ENCODE results near the gene MEIS1.

Gene MEIS1

GRCh38 chr2:66443979-66444861, 9.3 kb downstream of the MEIS1 start:
- peak; percentile 68 for DNase-seq (ENCODE audit: low read depth)

DNA sequence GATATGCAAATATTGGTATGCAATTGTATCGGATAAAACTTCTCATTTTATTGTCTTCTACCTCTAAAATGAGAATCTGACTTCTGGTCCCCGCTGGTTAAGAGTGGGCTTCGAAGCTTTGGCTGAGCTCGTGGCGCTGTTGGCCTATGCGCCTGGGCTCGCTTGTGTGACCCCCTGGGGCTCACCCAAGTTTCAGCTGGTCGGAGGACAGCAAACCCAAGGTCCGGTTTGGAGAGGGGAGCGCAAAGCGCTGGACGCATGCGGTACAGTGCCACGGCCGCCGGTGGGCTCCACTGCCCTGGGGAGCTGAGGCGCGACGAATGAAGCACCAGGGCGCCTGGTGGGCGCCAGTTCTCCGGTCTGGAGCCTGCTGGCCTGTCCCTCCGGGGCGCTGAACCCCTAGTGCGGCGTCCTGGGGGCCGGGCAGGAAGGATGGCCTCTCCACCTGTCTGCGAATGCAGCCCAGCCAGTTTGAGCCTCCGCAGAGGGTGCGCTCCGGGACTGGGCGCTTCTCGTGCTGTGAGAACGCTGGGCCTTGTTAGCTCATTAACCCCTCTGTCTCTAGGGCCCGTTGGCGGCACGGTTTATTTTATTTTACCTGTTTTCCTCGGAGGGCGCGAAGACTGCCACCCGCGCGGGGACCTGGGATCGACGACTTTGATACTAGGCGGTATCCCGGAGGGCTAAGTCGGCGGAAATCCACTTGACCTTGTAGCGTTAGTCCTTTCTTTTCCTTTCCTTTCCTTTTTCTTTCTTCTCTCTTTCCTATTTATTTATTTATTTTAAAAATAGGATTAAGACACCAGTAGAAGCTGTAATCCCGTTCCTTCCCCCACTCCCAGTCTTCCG, 10.4 kb downstream of the MEIS1 start:
- peak; percentile 60 for DNase-seq (ENCODE audit: low read depth)

DNA sequence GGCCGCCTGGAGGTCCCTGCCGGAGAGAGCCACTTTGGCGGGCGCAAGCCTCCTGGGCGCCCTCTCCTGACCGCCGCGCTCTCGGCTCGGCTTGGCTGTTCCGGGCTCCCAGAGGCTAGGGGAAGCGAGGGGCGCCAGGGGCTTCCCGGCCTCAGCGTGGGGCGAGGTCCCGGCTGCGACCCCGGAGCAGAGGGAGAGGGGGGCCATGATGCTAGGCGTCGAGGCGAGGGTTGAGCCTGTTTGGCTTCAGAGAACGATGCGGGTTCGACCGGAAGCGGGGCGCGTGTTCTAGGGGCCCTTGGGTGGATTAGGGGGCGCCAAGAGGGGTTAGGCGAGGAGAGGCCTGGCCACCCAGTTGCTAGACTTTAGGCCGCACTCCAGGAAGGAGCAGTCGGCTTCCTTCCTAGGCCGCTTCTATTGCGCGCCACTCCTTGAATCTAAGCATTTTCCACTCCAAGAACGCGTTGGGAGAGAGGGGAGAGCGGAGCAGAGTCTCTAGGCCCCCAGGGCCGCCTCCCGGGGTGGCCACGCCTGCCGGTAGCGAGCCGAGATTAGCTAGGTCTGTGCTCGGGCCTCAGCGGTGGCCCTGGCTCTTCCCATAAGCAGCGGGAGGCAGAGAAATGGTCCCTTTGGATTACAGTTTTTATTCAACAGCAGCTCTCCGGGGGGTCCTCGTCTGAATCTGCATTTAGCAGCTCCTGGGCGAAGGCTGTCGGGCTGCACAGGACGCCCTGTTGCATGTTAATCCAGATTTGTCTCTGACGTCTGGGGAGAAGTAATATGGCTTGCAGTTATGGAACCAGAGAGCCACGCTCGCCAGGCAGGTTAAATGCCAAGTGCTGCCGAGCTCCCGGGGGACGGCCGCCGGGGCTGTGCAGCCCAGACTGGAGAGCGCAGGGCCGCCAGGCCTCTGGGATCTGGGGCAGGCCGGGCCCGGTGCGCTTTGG, 11.3 kb downstream of the MEIS1 start:
- peak; percentile 68 for DNase-seq (ENCODE audit: low read depth)

GRCh38 chr2:66446941-66447340, 12.0 kb downstream of the MEIS1 start:
- no peak for DNase-seq (ENCODE audit: low read depth)

GRCh38 chr2:66447677-66448076, 12.8 kb downstream of the MEIS1 start:
- DNase-seq (ENCODE audit: low read depth): no peak

DNA sequence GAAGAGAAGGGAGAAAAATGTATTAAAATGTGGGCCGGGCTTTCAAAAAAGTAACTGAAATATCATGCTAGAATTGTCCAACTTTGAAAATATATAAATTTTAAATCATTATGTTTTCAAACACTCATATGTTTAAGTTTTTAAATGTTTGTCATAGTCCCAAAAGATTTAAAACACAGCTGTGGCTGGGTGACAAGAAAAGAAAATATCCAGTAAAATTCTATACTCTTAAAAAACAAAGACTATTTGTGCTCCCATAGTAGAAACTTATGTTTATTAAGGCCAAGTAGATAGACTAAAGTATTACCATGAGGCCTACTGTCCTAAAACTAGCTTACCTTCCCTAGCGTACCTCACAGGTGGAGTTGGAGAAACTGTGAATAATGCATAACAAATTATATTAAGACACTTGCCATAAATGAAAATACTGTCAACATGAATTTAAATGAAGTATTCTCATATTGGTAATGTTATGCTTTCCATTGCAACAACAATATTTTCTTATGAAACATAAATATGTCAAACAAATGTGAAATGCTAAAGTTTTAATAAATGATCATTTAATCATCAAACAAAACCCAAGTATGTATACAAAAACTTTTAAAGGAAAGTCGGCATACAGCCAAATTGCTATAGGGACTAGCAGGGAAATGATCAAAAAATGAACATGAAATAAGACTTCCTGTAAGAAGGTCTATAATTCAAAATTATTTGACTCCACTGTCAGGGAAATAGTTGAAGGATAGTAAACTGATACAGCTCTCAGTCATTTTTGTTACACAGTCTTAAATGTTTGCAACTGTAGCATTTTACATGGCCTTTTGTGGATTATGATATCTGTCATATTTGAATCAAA, 13.4 kb downstream of the MEIS1 start:
- DNase-seq (ENCODE audit: low read depth): no peak

DNA sequence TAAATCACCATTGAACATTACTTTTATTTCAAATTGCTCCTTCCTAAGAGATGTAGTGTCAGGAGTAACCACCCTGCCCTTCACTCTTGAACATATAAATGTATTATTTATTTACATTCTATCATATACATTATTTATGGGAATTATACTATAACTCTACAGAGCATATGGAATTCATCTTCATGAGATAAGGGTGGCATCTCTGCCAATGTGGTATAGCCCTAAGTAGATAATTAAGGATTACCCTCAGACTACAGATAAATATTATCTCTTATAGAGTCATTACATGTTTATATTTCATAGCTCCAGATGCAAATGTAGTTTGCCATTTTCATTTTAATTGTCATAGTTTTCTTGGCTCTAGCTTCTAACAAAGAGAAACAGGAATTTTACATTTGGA, 17.3 kb downstream of the MEIS1 start:
- no peak for DNase-seq (ENCODE audit: low read depth)

- DNase-seq (ENCODE audit: low read depth): no peak
Observed at GRCh38 chr2:66452917-66453316, 18.0 kb downstream of the MEIS1 start.

GRCh38 chr2:66455490-66455889, 20.6 kb downstream of the MEIS1 start:
- no peak for DNase-seq (ENCODE audit: low read depth)

- DNase-seq (ENCODE audit: low read depth): peak; percentile 45
Observed at GRCh38 chr2:66456183-66457041, 21.5 kb downstream of the MEIS1 start.

- no peak for DNase-seq (ENCODE audit: low read depth)
Observed at GRCh38 chr2:66457545-66457944, 22.6 kb downstream of the MEIS1 start.

DNA sequence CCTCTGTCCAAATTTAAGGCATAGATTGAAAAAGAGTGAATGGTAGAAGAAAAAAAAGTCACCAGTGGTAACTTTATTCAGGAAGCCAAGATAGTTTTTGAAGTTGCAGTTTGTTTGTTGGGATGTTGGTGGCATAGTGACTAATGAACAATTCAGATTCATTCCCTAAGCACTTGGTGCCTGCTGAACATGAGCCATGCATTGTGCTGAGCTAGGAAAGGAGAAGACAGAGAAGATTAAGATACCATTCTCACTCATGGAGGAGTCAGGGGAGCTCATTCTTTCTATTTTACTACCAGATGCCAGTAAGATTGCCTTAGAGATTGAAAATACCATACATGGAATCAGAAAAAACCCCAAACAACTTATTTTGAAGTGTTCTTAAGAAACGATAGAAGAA, 25.1 kb downstream of the MEIS1 start:
- DNase-seq (ENCODE audit: low read depth): peak; percentile 61

- no peak for DNase-seq (ENCODE audit: low read depth)
Observed at GRCh38 chr2:66461001-66461663, 26.2 kb downstream of the MEIS1 start.

DNA sequence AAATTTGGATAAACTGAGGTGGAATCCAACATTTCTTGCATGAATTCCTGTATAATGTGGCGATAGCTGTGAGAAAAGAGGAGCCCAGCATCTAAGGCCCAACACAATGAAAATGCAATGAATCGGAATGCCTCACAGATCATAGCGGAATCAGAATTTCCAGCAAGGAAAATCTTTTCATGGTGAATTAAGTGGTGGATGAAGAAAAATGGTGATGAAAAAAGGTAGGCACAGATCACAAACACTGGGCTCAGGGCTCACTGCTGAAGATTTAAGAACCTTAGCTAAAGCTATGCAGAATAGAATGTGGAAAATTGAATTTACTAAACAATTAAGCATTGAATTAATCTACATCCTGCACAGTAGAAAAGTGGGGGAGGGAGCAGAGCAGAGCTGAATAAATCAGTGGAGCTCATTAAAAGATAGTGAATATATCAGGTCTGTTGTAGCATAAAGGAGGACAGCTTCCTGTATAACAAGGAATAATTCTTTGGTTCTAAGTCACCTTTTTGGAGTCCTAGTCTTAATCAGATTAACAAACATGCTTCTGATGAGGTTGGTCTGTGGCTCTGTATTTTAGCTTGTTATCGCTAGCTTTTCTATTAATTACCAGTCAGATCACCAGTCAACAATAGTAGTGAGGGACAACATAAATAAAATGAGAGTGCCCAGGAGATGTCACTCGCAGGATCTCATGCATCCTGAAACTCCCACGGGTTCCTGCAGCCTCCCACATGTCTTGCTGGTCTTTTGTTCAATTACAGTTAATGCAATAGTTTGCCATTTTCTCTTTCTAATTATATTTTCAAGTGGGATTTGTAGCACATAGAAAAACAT, 27.0 kb downstream of the MEIS1 start:
- no peak for DNase-seq (ENCODE audit: low read depth)

- no peak for DNase-seq (ENCODE audit: low read depth)
Observed at GRCh38 chr2:66462501-66462825, 27.5 kb downstream of the MEIS1 start.

- no peak for DNase-seq (ENCODE audit: low read depth)
Observed at GRCh38 chr2:66463206-66463755, 28.4 kb downstream of the MEIS1 start.

DNA sequence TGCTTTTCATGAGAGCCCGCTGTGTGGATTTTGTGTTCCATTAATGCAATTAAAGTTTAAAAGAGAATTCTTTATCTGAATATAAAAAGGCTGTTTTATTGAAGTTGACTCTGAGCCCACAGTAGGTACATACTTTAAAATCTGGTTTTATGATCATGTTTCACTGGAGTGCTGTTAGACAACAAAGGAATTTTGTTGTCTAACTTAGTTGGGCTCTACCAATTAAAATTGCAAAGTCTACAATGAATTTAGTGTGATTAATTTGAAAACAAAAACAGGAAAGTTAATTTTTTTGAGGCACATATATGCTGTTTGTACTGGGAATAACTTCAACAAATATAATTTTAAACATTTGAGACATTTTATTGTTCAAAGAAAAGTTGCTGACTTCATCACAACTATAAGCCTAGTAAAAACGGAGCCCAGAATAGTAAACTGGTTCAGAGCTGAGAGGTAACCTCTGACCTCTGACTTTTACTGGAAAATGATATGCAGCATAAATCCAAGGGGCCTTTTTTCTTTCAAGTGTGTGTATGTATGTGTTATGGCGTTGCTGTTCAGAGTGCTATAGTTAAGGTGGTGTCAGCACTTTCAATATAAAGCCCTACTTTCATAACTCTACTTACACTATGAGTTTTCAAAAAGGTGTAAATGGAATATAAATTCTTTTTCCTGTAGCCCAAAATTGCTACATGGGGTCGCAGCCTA, 30.2 kb downstream of the MEIS1 start:
- no peak for DNase-seq (ENCODE audit: low read depth)

GRCh38 chr2:66466433-66466832, 31.5 kb downstream of the MEIS1 start:
- no peak for DNase-seq (ENCODE audit: low read depth)
